NCI-H146 (cell line): ENCODE results near the gene KCTD5.
A peak's percentile ranks its signal among the peaks of the same experiment; 100 is the strongest.
"Not testable (repeated sequence)": the region's sequence is repeated elsewhere in the genome, so short reads cannot be mapped to it uniquely, and the experiment has no call there.

Source experiments
- DNase-seq: peaks from one replicate; lab custom pipeline; 2025; lab: John Stamatoyannopoulos, UW

KCTD5 gene, protein sequence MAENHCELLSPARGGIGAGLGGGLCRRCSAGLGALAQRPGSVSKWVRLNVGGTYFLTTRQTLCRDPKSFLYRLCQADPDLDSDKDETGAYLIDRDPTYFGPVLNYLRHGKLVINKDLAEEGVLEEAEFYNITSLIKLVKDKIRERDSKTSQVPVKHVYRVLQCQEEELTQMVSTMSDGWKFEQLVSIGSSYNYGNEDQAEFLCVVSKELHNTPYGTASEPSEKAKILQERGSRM

DNA sequence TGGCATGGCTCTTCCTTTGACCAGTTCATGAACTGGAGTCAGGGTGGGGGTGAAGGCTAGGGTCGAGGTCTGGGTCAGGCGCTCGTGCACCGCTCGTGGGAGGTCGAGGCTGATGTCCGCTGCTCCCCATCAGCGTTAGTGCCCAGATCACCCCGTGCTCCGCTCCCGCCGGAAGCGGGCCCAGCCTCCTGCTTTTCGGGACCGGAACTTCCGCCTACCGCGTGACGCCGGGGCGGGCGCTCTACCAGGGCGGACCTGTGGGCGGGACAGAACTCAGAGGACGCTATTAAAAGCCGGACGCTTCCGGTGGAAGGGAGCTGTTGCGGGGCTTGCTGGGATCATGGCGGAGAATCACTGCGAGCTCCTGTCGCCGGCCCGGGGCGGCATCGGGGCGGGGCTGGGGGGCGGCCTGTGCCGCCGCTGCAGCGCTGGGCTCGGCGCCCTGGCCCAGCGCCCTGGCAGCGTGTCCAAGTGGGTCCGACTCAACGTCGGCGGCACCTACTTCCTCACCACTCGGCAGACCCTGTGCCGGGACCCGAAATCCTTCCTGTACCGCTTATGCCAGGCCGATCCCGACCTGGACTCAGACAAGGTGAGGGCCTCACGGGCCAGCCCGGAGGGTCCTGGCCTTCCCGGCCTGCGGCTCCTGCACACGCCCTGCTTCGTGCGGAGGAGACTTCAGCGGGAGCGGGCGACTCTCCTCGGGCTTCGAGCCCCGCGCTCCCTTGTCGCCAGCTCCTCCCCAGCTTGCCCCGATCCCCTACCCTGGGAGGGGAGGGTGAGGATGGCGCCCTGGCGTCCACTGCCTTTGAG, at the start of gene KCTD5:
TSS of gene KCTD5 (plus strand) at position 315 of the 813 bp plus-strand sequence. CDS start at position 341, 26 bp downstream.
- peak; percentile 96 for DNase-seq

DNA sequence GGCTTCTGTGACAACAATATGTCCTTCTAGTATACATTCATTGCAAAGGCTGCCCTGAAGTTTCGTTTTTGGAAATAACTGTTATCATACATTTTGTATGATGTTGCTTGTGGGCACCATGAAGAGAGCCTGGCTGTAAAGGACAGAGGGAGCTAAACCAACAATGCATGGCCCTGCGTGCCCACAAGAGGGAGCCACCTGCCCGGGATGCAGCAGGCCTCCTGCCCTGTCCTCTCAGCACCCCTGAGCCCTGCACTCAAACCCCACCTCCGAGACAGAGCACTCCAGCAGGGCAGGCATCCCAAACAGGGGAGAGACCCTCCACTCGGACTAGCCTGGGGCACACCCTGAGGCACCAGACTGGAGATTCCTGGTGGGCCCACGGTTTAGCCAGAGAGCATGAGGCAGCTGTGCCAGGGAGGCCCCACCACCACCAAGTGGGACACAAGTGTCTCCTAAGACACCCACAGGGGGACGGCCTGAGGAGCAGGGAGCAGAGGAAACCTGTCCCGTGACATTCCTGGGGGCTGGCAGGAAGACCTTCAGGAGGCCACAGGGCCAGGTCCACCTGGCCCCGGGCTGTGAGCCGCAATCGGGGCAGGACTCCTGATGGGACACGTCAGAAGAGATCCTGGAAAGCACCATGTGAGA, 43.1 kb upstream of the KCTD5 start:
- DNase-seq, result not testable (repeated sequence)

DNA sequence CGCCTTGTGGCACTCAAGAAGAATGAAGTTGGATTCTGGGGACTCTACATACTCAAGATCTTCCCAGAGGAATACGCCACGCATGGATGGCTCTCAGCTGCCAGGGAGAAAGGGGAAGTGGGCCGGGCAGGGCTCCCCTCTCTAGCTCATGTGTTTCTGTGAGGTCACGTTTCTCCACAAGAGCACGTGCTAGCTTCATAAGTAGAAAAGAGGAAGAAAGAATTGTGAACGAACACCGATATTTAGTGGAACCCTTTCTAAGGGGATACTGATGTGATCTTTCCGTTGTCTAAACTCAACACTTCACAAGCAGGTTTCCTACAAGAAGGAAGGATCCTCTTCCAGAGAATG, 42.6 kb upstream of the KCTD5 start:
- DNase-seq, result not testable (repeated sequence)

DNA sequence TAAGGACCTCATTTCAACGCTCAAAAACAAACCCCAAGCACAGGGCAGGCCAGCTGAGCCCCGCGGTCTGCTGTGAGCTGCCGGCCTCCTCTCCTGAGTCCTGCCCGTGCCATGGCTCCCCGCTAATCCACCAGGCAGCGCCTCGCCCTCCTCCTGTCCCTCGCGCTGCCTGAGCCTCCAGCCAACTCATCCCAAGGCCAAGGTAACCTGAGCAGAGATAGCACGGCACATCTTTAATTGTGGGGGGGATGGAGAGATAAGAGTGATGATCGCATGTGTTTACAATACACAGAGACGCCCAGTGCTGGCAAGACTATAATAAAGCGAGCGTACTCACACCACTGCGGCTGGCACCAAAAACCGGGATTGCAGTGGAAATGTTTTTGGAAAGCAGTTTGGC, 39.8 kb upstream of the KCTD5 start:
- not testable (repeated sequence) for DNase-seq

DNA sequence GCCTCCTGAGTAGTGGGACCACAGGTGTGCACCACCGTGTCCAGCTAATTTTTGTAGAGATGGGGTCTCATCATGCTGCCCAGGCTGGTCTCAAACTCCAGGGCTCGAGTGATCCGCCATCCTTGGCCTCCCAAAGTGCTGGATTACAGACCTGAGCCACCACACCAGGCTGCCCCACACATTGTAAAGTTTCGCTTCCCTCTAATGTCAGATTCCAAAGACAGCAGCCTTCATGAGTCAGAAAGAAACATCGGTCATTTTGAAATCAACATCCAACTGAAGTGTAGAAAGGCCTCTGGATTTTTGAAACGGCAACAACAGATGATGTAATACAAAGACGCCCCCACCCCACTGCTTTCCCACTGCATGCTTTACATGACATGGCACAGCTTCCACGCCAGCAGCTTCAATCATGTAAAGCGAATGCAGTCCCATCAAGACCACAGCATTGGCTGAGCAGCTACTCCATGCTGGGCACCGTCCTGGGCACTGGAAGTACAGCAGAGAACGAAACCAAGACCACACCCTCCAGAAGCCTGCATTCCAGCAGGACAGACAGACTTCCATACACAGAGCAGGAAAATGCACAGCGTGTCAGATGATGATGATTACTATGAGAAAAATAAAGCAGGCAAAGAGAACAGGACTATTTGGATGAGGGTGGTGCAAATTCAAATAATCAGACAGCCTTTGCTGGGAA, 37.4 kb upstream of the KCTD5 start:
- not testable (repeated sequence) for DNase-seq

DNA sequence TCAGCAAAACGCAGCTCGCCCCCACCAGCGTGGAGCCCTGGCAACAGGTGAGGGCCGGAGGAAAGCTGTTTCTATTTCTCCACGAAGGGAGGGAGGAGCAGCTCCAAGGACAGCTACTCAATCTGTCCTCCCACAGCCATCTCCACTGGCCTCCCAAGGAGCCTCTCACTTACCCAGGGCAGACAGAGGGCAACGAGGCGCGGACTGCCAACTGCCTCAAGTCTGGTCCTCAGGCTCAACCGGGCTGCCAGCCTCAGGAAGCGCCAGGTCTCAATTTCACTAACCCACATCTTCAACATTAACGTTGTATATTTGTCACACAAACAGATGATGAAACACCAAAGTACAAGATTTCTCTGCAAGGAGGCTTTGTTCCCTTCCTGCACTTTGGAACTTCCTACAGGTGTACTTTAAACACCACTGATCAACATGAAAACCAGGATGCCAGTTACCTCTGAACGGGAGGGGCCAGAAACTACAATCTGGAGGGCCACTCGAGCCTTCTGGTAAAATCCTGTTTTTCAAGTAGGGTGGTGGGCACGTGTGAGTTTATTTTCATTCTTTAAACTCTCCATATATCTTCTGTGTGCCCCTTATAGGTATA, 31.0 kb upstream of the KCTD5 start:
- not testable (repeated sequence) for DNase-seq

DNA sequence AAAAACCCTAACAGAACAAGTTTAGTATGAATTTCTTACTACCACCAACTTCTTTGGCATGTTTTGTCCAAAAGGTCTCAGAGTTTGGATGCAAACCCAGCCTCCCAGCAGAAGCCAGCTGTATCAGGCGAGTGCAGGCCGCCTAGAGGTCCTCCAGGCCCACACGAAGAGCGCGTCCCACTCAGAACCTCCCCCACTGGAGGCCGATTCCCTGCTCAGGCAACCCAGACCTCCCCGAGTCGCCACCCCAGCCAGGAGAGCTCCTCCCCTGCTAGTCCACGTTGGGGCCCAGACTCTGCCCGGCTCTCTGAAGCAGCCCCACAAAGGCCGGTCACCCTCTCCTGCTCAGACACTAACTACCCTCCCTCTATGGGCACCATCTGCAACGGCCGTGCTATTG, 28.4 kb upstream of the KCTD5 start:
- not testable (repeated sequence) for DNase-seq

DNA sequence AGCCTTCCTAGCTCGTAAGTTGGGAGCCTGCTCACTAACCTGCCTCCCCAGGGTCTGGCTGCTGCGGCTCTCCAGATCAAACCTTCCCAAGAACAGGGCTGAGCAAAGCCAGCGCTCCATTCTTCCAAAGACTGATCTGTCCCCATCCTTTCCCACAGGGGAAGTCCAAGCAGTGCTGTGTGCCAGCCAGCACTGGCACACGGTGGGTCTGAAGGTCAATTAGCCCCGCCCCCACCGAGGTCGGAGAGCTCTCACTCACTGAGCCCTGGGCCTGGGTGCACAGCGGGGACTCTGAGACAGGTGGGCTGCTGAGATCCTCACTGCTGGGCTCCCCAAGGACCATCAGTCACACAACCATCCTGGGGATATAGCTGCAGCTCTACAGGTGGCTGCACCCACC, 27.4 kb upstream of the KCTD5 start:
- DNase-seq, result not testable (repeated sequence)

DNA sequence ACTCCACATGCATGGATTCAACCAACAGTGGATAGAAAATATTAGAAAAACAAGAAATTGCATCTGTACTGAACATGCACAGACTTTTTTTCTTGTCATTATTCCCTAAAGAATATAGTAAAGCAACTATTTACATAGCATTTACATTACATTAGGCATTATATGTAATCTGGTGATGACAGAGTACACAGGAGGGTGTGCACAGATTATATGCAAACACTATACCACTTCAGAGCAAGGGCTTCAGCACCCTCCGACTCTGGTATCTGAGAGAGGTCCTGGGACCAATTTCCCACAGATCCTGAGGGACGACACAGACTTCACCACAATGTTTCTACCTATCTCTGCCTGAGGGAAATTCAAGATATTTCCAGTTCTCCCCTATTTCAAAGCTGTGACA, 25.3 kb upstream of the KCTD5 start:
- no peak for DNase-seq

DNA sequence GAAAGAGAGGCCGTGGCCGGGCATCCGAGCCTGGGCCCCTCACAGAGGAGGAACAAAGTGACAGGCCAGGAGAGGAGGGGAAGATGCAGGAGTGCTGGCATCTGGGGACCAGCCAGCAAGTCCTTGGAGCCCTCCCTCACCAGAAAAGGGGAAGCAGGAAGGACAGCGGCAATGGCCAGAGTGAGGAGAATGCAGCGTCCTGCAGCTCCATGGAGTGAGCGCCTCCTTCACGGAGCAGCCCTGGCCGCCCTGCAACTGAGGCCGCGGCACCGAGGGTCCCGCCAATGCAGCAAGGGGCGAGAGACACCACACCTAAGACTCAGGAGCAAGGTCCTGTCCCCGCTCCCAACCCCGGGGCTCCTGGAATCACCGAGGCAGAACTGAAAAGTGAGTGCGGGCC, 24.5 kb upstream of the KCTD5 start:
- DNase-seq, result not testable (repeated sequence)

DNA sequence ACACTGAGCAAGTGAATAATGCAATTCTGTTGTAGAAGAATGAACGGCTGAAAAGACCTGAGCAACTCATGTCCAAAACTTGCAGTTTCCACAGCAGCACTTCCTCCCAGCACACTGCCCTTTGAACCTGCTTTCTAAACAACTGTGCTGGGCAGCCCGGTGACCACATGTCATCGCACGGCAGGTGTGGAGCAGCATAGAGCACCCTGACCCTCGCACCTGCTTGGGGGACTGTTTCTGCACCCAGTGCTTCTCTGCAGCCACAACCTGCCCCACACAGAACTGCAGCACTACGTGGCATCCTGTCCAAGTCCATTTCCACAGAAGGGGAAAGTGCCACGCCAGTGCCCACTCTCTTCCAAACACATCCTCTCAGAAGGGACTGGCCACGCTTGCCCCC, 22.8 kb upstream of the KCTD5 start:
- peak; percentile 37 for DNase-seq

DNA sequence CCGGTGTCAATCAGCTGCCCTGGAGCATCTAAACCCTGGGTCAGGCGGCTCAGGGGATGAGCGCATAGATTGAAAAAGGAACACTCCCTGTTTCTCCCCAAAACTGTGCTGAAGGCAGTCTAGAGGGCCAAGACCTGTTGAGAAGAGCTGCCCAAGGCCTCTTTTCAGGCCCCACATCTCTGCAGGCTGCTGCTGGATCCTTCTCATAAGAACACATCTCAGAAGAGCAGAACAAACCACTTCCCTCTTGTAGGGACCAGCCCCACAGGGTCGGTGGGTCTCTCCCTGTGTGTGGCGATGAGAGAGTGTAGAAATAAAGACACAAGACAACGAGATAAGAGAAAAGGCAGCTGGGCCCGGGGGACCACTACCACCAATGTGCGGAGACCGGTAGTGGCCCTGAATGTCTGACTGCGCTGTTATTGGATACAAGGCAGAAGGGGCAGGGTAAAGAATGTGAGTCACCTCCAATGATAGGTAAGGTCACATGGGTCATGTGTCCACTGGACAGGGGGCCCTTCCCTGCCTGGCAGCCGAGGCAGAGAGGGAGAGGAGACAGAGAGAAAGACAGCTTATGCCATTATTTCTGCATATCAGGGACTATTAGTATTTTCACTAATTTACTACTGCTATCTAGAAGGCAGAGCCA, 22.2 kb upstream of the KCTD5 start:
- not testable (repeated sequence) for DNase-seq

DNA sequence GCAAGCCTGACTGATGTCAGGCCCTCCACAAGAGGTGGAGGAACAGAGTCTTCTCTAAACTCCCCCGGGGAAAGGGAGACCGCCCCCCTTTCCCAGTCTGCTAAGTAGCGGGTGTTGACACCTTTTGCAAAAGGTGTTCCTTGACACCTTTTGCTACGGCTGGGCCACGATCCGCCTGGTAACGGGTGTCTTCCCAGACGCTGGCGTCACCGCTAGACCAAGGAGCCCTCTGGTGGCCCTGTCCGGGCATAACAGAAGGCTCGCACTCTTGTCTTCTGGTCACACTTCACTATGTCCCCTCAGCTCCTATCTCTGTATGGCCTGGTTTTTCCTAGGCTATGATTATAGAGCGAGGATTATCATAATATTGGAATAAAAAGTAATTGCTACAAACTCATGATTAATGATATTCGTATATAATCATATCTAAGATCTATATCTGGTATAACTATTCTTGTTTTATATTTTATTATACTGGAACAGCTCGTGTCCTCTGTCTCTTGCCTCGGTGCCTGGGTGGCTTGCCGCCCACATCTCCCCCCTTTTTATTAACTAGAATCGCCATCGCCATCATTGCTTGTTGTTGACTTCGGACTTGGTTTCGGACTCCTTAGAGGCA, 21.5 kb upstream of the KCTD5 start:
- DNase-seq, result not testable (repeated sequence)

DNA sequence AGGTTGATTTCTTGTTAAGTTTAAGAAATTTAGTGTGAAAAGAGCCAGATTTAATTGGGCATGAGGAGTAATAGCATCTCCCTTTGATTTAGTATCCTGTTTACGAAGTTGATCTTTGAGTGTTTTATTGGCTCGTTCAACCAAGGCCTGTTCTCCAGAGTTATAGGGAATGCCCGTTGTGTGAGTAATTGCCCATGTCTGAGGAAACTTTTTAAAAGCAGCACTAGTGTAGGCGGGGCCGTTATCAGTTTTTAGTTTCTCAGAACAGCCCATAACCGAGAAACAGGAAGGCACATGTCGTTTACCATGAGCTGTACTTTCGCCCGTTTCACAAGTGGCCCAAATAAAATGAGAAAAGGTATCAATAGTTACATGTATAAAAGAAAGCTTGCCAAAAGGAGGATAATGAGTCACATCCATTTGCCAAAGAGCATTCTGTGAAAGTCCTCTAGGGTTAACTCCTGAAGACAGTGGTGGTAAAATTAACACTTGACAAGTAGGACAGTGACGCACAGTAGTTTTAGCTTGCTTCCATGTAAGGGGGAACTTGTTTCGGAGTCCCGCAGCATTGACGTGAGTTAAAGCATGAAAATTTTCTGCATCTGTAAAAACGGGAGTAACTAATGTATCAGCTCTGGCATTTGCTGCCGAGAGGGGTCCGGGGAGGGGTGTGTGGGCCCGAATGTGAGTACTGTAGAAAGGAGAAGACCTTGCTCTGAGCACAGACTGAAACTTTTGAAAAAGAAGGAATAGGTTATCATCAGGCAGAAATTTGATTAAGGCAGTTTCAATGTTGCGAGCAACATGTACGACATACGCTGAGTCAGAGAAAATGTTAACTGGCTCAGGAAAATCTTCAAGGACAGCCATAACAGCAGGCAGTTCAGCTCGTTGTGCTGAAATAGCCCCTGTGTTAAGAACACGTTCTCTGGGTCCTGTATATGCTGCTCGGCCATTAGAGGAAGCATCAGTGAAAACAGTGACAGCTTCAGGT, 18.5 kb upstream of the KCTD5 start:
- DNase-seq, result no peak

DNA sequence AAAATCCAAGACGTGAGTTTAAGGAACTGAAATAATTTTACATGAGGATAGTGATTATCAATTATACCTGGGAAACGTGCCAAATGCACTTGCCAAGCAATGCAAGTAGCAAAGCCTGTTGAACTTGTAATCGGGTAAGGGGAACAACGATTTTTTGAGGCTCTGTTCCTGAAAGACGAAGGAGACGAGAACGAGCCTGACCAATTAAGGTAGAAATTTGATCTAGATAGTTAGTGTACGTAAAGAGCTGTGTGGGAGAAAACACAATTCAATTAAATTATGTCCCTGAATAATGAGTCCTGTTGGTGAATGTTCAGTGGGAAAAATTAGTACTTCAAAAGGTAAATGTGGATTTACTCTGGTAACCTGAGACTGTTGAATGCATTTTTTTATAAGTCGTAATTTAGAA, 17.7 kb upstream of the KCTD5 start:
- DNase-seq, result no peak

DNA sequence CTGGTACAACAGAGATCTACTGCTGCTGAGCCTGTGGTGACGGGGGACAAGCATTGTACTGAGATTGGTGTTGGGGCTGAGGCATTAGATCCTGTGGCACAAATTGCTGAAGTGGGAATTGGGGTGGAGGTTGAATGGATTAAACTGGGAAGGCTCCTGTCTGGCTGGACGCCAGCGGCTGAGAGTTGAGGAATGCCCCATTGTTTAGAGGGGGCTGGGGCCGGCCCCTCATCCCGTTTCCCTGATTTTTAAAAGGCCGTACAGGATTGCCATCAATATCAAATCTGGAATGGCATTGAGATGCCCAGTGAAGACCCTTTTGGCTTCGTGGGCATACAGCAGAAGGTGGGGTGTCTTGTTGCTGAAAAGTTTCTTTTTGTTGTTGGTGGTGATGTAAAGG, 15.7 kb upstream of the KCTD5 start:
- DNase-seq, result not testable (repeated sequence)

DNA sequence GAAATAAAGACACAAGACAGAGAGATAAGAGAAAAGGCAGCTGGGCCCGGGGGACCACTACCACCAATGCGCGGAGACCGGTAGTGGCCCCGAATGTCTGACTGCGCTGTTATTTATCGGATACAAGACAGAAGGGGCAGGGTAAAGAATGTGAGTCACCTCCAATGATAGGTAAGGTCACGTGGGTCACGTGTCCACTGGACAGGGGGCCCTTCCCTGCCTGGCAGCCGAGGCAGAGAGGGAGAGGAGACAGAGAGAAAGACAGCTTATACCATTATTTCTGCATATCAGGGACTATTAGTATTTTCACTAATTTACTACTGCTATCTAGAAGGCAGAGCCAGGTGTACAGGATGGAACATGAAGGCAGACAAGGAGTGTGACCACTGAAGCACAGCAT, 12.7 kb upstream of the KCTD5 start:
- not testable (repeated sequence) for DNase-seq

DNA sequence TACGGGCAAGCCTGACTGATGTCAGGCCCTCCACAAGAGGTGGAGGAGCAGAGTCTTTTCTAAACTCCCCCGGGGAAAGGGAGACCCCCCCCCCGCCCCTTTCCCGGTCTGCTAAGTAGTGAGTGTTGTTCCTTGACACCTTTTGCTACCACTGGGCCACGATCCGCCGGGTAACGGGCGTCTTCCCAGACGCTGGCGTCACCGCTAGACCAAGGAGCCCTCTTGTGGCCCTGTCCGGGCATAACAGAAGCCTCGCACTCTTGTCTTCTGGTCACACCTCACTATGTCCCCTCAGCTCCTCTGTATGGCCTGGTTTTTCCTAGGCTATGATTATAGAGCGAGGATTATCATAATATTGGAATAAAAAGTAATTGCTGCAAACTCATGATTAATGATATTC, 12.3 kb upstream of the KCTD5 start:
- not testable (repeated sequence) for DNase-seq

DNA sequence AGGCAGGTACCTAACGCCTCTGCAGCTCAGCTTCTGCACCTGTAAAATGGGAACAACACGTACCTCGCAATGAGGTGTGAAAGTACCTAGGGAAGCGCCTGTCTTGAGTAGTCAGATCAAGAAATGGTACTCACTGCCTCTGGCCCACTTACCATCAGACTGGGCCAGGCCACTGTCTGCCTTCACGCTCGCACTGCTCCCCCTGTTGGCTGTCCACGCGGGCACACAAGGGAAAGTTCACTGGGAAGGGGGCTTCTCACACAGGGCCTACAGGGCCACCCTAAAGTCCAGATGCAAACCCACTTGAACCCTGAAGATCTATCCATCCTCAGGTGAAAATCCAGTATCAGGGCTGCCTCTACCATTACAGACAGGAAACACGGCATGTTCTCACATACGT, 11.1 kb upstream of the KCTD5 start:
- DNase-seq, result not testable (repeated sequence)

DNA sequence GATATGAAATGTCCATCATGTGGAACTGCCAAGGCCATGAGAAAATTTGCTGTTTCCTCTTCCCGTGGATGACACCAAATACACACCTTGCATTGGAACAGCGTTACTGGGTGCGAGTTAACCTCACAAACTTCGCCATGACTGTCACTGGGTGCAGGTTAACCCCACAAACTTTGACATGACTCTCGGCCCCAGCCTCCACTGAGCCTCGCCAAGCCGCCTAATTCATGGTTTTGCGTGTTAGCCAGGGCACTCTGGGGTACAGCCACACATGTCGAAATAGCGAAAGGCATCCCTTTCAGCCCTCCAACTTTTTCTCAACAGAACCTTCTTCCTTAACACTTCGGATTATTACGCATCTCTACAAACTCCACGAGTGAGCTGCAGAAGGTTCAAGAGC, 10.6 kb upstream of the KCTD5 start:
- DNase-seq, result no peak
